Muscle of arm (tissue), 12 donors: ENCODE data around the gene PTPRN2. TPM values are rescaled to one million over a fixed set of nuclear protein-coding genes. Genes with fewer than 3 reads are reported as not detected.

Experiments
- DNase-seq: peaks from one replicate; pipeline ENCODE4 v3.0.0-alpha.2; 2013
- polyA plus RNA-seq, 12 donors: library from polyadenylated mRNA; unstranded; fragments of 120-200 nt; gene quantifications; one replicate each; pipeline ENCODE4 v1.2.1, GENCODE V29; 2013; ENCODE audit not compliant: insufficient read length in 12 of 12

The PTPRN2 gene
- polyA plus RNA-seq, 12 donors, result 1.6 to 8.7 (median 2.3) TPM; not detected in 1

DNA sequence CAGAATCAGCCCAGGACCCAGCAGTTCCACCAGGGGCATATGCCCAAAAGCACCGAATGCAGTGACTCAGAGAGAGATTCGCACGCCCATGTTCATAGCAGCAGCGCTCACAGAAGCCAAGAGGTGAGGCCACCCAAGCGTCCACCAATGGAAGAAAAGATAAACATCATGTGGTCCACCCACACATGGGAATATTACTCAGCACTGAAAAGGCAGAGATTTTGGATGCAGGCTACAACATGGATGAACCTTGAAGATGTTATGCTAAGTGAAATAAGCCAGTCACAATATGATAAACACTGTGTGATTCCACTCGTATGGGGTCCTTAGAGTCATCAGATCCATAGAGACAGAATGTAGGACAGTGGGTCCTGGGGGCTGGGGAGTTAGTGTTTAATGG, 823.4 kb downstream of the PTPRN2 start:
- DNase-seq, result no peak

DNA sequence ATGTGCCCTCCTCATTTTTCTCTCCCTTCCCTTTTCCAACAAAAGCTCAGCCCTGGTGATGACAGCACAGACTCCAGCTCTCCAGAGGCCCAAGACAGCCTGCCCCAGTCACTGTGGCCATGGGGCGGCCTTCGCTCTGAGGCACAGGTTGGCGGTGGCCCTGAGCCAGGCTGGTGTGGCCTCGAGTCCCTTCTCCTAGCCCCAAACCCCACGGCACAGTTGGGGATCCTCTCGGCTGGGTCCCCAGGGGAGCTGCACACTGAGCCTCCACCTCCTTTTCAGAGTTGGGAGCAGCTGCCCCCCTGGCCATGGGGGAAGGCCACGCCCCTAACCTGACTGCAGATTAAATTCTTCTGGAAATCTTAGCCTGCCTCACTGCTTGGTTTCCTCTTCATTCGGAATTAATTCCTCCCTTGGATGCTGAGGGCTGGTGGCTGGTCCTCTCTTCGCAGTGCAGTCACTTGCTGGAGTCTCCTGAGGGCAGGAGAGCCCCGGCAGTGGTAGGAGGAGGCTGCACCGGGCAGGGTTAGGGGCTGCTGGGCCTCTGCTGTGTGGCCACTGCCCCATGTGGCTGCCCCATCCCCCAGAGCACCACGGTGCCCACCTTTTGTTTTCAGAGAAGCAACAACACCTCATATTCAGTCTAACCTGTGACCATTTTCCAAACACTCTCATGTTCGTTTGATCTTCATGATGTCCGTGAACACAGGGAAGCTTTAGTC, 824.2 kb downstream of the PTPRN2 start:
- DNase-seq, result no peak

DNA sequence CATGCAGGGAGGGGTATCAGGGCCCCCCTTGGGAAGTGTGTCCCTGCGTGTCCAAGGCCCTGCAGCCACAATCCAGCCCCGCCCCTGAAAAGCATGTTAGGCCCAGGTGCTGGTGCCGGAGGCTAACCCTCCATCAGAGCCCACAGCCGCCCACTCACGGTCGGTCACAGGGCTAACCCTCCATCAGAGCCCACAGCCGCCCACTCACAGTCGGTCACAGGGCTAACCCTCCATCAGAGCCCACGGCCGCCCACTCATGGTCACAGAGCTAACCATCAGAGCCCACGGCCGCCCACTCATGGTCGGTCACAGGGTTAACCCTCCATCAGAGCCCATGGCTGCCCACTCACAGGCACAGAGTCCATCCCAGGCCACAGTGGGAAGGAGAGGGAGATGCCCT, 824.8 kb downstream of the PTPRN2 start:
- DNase-seq, result no peak

DNA sequence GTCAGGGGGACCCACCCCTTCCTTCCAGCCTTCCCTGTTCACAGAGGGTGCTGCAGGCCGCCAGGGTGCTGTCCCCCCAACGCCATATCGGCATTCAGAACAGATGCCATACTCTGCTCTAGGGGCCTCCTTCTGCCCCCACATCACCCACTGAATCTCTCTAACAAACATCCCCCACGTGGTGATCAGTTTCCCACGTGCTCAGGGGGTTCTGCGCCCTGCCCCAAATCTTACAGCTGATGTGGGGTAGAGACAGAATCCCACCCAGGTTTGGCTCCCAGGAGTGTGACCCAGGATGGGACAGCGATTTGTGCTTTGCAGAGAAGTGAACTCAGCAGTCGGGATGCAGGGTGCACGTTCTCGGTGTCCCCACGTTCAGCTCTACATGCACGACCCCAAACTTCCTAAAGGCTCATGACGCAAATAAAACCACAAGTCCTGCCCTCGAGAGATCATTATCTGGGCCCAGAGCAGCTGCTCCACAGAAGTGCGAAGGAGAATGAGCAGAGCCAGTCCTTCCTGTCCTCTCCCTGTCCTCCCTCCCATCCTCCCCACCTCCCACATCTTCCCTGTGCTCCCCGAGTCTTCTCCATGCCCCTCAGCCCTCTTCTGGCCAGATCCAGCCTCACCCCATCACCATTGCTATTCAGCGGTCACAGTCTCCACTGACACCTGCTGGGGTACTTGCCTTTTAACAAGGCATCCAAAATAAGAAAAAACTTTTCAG, 827.5 kb downstream of the PTPRN2 start:
- no peak for DNase-seq

DNA sequence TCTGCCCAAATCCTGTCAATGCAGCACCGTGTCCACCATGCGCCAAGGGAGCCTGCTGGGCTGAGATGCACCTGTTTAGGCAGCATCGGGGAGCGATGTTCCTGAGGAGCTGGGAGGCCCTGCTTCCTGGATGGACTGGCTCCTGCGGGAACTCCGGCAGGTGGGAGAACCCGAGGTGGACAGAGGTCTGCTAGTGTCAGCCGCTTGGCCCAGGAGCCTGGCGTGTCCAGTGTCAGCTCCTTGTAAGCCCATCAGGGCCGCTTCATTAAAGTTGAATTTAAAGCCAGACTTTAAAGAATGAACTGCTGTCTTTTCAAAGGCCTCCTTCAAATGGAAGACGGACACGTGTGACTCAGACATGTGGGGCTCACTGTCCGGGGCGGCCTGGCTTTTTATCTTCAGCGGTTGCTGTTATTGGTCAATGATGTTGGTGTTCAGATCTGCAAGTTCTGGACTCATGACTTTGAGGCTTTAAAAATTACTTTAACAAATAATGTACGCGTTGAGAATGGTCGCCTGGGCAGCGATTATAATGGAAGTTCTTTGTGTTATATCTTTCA, 828.3 kb downstream of the PTPRN2 start:
- no peak for DNase-seq

DNA sequence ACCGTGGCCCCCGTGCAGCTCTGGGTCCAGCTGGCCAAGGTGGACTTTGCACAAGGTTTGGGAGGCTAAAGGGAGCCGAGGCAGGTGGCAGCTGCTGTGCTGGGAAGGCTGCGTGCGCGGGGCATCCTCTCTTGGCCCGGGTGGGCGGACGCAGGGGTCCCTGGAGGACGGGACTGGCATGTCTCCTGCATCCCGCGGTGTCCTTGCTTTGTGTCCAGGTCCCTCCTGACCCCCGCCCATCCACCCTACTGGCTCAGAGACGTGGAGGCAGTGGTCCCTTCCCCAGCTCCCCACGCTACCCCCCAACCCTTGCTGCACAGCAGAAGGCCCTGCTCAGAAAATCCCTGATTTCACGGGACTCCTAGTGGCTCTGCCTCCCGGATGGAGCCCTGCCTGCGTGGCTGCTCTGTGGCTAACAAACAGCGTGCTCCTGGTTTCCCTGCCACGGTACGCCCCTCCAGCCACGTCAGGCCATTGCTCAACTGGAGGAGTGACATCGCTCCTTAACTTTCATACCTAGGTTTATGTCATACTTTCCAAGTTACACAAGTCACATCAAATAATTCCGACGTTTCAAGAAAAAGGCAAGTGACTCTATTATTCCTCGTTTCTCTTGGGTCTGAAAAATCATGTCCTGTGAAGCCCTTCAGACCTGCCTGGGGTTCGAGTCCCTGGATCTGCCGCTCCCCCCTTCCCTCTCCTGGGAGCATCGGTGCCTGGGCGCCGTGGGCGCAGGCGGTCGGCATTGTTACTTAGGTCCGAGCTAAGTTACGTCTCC, 829.0 kb downstream of the PTPRN2 start:
- no peak for DNase-seq

DNA sequence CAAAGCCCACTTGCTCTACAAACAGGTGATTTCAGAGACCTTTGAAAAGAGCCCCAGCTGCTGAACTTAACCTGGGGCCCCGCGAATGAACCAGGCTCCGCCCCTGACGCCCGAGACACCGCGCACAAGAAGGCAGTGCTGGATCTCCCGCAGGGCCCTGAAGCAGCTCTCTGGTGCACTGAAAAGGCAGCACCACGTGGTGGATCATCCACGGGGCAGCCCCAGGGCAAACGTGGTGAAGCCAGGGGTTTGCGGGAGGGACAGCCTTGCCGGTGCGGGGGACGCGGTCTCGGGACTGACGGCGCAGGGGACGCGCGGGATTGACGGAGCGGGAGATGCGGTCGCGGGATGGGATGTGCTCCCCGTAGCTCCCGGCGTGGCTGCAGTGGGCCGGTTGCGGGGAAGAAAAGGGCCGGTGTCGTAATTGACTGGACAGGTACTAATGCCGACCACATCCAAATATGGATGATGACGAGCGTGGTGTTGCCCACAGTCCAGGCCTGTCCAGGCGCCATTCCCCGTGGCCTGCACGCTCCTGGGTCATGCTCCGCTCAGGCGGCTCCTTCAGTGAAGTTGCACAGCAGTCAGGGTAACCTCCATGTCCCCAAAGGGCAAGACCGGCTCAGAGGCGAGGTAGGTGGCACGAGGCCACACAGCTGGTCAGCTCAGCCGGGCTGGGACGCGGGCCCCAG, 829.7 kb downstream of the PTPRN2 start:
- no peak for DNase-seq

DNA sequence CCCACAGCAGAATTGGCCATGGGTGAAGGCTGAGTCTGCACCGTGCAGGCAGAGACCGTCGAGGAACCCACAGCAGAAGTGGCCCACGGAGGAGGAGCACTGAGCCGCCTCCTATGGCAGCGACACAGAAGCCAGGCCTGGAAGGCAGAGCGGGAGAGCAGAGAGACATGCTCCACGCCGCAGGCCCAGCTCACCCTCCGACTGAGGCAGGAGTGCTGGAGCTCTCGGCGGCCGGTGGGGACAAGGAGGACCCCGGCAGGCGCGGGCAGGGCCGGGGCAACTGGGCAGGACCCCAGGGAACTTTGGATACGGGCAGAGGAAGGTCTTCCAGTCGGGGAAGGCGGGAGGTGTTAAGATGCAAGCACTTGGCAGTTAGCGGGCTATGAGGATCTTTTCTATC, 830.4 kb downstream of the PTPRN2 start:
- DNase-seq, result no peak

DNA sequence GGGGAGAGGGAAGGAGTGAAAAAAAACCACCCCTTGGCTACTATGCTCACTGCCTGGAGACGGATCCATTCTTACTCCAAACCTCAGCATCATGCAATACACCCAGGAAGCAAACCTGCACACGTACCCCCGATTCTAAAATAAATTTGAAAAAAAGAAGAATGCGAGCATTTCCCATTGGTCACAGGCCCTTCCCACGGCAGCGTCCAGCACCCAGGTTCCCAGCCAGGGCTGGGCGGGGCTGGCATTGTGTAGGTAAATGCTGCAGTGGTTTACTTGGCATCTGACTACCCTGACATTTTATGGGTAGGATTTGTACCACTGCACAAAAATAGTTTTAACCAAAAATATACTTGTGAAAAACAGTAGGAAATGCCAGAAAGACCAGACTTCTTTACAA, 831.9 kb downstream of the PTPRN2 start:
- DNase-seq, result no peak

DNA sequence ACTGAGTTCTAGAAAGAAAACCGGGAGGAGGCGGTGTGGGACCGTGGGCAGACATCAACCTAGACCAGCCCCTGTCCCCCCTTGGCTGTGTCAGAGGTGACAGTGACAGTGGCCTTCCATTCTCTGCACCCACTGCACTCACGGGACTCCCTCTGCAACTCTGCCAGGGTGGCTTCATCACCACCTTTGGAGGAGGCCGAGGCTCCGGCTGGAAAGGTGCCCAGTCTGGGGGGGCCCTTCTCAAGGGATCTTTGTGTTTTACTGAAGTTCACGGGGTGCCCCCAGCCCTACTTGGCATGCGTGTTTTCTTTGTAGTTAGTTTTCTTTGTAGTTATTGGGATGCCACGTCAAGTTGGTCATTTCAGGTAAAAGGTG, 833.2 kb downstream of the PTPRN2 start:
- no peak for DNase-seq

DNA sequence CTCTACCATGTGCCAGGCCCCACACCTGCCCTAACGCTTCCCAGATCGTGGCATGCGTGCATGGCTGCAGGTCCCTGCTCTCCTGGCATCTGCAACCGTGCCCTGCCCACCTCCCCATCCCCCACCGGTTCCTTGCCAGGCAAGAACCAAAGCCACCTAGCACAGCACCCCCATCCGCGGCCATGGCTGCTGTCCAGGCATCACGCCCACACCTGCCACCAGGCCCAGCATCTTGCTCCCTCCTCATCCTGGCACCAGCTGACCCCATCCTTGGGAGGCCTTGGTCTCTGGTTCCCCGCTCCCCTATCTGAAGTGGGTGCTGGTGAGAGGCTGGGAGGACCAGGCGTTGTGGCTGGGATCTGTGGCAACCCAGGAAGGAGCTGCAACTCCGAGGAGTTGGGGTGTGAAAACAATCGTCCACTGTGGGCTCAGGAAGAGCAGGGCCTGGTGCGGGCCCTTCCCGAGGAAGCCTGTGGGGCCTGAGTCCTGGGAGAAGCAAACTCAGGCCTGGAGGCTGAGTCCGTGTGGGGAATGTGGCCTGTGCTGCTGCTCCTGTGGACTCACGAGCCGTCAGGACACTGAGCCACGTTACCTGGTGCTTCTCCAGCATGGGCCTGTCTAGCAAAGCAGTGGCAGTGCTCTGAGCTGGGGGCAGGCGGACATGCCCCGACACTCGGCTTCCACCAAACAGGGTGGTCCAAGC, 833.8 kb downstream of the PTPRN2 start:
- no peak for DNase-seq

DNA sequence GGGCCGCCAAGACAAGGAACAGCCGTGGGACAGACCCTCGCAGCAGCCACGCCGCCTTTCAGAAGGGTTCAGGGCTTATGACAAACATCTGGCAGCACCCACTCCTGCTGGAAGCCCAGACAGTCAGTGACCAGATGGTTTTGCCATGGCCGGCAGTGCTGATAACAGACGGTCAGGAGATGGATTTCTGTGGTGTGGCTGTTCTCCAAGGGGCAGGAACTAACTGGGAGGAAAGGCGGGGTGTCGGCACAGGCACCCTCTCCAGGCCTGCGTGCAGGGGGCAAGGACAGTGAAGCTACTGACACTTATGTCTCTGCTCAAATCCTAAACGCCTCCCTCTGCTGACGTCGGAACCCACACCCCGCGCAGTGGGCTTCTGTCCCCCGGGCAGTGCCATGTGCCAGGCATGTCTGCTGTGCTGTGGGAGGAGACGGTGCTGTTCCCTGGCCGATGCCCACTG, 834.8 kb downstream of the PTPRN2 start:
- DNase-seq, result no peak

DNA sequence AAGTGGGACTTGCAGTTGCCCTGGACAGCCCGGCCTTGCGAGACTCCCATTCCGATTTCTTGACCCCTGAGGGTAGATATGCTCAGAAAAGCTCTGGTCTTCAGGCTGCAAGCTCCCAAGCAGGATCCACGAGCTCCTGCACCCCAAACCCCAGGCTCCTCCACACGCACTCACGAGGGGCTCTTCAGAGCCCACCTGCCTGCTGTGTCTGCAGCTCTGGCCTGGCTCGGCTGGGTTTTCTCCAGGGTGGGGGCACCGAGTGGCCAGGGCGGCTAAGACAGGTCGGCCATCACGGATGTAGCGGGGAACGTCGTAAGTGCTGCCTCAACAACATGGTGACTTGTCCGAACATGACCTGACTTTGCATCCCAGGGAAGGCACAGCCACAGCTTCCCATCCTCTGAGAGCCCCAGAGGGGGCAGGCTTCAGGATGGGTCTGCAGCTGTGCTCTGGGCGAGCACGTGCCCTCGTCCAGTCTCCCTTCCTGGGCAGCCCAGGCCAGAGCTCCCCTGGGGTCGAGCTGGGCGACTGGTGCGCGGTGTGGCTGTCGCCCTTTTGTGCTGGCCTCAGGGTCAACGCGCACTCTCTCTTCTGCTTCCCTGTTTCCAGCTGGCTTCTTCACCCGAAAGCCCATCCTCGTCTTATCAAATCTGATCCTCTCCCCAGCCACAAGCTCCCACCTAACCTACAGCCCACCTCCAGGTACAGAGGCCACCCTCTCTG, 835.5 kb downstream of the PTPRN2 start:
- no peak for DNase-seq

DNA sequence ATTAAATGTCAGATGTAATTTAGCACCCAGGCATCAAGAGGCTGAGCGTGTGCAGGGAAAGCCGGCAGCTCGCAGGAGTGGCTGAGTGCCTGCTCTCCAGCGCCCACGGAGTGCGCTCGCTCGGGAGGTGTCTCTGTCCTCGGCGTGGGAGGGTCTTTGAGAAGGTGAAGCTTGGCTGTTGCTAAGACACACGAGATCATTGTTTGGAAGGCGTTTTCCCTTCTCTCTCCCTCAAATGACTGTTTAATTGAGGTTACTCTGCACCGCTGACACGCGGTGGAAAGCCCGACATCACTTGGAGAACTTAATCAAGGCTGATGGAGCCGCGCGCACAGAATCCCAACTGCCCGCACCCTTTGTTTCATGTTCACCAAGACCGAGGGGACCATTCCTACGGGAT, 836.2 kb downstream of the PTPRN2 start:
- DNase-seq, result no peak

DNA sequence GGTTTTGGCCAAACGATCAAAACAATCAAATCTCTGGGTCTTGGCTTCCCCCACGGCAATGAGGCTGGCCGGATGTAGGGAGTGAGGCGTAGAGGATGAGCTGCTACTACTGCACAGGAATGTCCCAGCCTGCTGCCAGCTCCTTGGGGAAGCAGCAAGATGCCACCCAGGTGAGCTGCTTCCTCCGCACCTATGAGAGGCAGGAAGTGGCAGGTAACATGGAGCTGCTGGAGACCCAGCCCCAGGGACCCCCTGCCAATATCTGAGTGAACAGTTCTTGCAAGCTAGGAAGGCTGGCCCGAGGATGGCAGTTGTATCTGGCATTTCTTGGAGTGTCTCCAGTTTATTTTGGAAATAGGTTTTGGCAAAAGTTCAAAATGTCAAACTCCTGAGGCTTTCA, 837.3 kb downstream of the PTPRN2 start:
- DNase-seq, result no peak

DNA sequence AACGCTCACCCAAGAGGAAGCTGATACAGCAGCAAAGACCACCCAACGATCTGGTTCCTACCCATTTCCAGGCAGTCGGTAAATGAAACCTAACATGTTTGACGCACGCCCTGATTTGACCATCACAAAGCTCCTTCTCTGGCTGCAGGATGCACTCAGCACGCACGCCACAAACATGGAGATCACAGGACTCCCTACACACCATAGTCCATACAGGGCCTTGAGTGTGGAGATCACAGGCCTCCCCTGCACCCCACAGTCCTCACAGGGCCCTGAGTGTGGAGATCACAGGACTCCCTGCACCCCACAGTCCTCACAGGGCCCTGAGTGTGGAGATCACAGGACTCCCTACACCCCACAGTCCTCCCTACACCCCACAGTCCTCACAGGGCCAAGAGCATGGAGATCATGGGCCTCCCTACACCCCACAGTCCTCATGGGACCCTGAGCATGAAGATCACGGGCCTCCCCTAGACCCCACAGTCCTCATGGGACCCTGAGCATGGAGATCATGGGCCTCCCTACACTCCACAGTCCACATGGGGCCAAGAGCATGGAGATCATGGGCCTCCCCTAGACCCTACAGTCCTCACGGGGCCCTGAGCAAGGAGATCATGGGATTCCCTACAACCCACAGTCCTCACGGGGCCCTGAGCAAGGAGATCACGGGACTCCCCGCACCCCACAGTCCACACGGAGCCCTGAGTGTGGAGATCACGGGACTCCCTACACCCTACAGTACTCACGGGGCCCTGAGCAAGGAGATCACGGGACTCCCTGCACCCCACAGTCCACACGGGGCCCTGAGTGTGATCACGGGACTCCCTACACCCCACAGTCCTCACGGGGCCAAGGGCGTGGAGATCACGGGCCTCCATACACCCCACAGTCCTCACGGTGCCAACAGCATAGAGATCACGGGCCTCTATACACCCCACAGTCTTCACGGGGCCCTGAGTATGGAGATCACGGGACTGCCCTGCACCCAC, 841.6 kb downstream of the PTPRN2 start:
- no peak for DNase-seq

DNA sequence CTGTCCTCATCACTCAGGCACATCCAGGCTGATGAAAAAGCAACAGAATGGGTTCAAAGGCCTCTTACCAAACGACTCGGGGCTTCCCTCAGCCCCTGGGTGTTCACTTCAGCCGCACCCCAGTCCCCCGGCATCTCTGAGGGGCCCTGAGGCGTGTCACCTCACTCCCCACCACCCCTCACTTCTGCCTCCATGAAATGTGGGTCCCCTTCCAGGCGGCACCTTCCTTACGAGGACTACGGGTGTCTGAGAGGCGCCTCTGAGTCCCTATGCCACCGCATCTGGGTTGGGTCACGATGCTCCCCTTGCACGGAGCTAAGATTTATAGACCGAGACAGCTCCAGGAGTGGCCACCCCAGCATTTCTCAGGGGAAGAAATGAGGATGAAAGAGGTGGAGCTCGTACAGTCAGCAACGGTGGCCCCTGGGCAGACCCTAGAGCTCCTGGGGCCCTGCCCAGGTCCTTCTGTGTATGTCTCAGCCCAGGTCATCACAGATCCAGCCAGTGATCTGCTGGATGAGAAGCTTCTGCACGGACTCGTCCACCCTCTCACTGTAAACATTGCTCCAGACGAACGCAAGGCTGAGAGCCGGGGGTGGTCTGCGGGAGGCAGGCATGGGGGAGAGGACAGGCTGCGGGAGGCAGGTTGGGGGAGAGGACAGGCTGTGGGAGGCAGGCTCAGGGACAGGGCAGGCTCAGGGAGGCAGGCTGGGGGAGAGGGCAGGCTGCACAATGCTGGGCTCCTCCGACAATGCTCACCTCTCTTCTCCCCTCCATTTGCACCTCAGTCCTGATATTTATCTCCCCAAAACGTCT, 842.6 kb downstream of the PTPRN2 start:
- no peak for DNase-seq
